ENCODE results near the gene ARHGAP11A.
"Not testable (repeated sequence)": the region's sequence is repeated elsewhere in the genome, so short reads cannot be mapped to it uniquely, and the experiment has no call there.

The ARHGAP11A gene, protein sequence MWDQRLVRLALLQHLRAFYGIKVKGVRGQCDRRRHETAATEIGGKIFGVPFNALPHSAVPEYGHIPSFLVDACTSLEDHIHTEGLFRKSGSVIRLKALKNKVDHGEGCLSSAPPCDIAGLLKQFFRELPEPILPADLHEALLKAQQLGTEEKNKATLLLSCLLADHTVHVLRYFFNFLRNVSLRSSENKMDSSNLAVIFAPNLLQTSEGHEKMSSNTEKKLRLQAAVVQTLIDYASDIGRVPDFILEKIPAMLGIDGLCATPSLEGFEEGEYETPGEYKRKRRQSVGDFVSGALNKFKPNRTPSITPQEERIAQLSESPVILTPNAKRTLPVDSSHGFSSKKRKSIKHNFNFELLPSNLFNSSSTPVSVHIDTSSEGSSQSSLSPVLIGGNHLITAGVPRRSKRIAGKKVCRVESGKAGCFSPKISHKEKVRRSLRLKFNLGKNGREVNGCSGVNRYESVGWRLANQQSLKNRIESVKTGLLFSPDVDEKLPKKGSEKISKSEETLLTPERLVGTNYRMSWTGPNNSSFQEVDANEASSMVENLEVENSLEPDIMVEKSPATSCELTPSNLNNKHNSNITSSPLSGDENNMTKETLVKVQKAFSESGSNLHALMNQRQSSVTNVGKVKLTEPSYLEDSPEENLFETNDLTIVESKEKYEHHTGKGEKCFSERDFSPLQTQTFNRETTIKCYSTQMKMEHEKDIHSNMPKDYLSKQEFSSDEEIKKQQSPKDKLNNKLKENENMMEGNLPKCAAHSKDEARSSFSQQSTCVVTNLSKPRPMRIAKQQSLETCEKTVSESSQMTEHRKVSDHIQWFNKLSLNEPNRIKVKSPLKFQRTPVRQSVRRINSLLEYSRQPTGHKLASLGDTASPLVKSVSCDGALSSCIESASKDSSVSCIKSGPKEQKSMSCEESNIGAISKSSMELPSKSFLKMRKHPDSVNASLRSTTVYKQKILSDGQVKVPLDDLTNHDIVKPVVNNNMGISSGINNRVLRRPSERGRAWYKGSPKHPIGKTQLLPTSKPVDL

GRCh38 chr15:32615051-32615870 lies at the start of gene ARHGAP11A:
Gene ARHGAP11A (plus strand): TSS chr15:32615504. CDS start chr15:32616212, 708 bp downstream.
- Mint-ChIP-seq H3K27ac (peak within 1 kb of the TSS; percentile 99 to 100 (median 99)), H3K4me3 (peak within 1 kb of the TSS; percentile 96 to 99 (median 99)), H3K4me1 (peaks cover 26% of the 10 kb centered on the region)
- H3K9me3 Mint-ChIP-seq; H3K27me3 Mint-ChIP-seq (ENCODE audit: low read depth); H3K36me3 Mint-ChIP-seq (ENCODE audit: low read depth): not testable (repeated sequence)

GRCh38 chr15:32568988-32569387 lies 46.3 kb upstream of the ARHGAP11A start:
- H3K36me3 Mint-ChIP-seq (ENCODE audit: low read depth); H3K4me3 Mint-ChIP-seq; H3K27me3 Mint-ChIP-seq (ENCODE audit: low read depth); H3K4me1 Mint-ChIP-seq; H3K27ac Mint-ChIP-seq; H3K9me3 Mint-ChIP-seq: not testable (repeated sequence)

DNA sequence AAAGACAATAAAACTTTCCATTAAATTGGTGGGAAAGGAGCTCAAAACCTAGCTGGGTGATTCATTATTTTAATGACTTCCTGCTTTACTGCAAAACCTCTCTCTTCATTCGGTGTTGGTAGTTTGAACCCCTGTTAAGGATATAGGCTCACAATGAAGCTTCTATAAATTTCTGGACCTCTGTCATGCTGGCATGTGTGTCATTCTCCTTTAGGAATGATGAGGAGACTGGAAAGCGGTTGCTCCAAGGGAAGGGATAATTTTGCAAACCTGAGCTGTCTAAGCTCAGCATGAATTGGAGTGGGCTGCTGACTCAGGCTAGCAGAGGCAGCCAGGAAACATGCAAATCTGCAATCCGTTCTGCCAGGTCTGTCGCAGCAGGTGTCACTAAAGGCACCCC lies 36.8 kb upstream of the ARHGAP11A start:
- not testable (repeated sequence) for H3K9me3 Mint-ChIP-seq; H3K4me1 Mint-ChIP-seq; H3K27me3 Mint-ChIP-seq (ENCODE audit: low read depth); H3K4me3 Mint-ChIP-seq; H3K36me3 Mint-ChIP-seq (ENCODE audit: low read depth)
- H3K27ac Mint-ChIP-seq: peak overlapping the region in 1 of 3 experiments; percentile 55

- not testable (repeated sequence) for H3K27ac Mint-ChIP-seq; H3K4me3 Mint-ChIP-seq; H3K4me1 Mint-ChIP-seq; H3K9me3 Mint-ChIP-seq; H3K36me3 Mint-ChIP-seq (ENCODE audit: low read depth); H3K27me3 Mint-ChIP-seq (ENCODE audit: low read depth)
These were observed 29.5 kb upstream of the ARHGAP11A start for GRCh38 chr15:32585844-32586243.

DNA sequence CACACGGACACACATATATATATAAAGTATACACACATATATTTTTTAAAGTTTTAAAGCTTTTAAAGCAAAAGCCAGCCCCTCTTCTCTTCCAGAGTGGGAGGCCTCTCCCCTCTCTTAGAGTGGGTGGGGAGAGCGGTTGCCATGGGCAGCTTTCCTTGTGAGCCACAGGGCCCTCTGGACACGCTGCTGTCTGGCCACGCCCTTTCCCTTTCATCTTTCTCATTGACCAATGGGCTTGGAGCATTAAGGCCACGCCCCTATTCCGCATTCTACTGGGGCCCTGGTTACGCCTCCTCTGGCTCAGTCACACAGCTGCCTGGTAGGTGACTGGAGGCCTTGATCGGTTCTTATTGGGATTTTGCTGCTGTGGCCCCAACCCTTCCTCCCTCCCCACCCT lies 22.2 kb upstream of the ARHGAP11A start, which contains the start of gene GOLGA8N:
TSS of gene GOLGA8N (plus strand) at position 306 of the 400 bp plus-strand sequence.
- H3K4me3 Mint-ChIP-seq; H3K9me3 Mint-ChIP-seq; H3K27ac Mint-ChIP-seq; H3K36me3 Mint-ChIP-seq (ENCODE audit: low read depth); H3K4me1 Mint-ChIP-seq; H3K27me3 Mint-ChIP-seq (ENCODE audit: low read depth): not testable (repeated sequence)

GRCh38 chr15:32609518-32609917 lies 5.8 kb upstream of the ARHGAP11A start:
- H3K27ac Mint-ChIP-seq; H3K4me3 Mint-ChIP-seq; H3K9me3 Mint-ChIP-seq; H3K4me1 Mint-ChIP-seq; H3K36me3 Mint-ChIP-seq (ENCODE audit: low read depth); H3K27me3 Mint-ChIP-seq (ENCODE audit: low read depth): not testable (repeated sequence)

DNA sequence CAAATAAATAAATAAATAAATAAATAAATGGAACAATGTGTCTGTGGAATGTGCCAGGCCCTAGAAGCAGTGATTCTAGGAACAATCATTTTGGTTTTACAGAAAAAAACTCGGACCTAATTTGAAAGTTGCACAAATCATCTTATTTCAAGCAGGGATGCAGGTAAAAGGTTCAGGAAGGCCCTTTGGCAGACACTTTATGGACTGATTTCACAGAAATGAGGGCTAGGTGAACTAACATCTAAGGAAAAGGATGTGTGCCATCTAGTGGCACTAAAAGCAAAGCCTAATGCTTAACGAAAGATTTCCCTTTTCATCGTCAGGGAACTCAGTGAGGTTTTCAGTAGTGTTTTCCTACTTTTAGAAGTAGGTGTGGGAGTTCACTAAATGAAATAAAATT lies 4.6 kb upstream of the ARHGAP11A start:
- H3K9me3 Mint-ChIP-seq; H3K36me3 Mint-ChIP-seq (ENCODE audit: low read depth); H3K4me1 Mint-ChIP-seq; H3K27ac Mint-ChIP-seq; H3K4me3 Mint-ChIP-seq; H3K27me3 Mint-ChIP-seq (ENCODE audit: low read depth): not testable (repeated sequence)
- peak; percentile 24 to 52 (median 36) for TF ChIP-seq CTCF (IDR thresholded peaks at IDR 0.05; ENCODE audit: unreplicated experiment in 3 of 3)

DNA sequence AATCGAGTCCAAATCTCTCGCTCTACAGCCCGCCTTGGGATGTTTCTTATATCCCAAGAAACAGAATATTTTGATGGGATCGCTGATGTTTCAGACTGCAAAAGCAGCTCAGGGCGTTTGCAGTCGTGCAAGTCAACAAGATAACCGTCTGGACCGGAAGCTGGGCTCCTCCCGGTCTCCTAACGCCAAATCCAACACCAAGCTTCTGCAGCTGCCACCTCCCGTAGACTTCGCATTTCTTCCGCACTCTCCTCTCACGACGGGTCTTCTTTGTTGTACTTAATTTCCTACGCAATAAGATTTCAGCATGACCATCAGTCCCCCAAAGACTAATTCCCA lies 623 bp upstream of the ARHGAP11A start:
- H3K4me1 Mint-ChIP-seq: peaks cover 26% of the 10 kb centered on the region
- peak overlapping the region; percentile 93 to 99 (median 99) for H3K4me3 Mint-ChIP-seq
- H3K27ac Mint-ChIP-seq: peak overlapping the region; percentile 99 to 100 (median 99)
- not testable (repeated sequence) for H3K9me3 Mint-ChIP-seq; H3K36me3 Mint-ChIP-seq (ENCODE audit: low read depth); H3K27me3 Mint-ChIP-seq (ENCODE audit: low read depth)

DNA sequence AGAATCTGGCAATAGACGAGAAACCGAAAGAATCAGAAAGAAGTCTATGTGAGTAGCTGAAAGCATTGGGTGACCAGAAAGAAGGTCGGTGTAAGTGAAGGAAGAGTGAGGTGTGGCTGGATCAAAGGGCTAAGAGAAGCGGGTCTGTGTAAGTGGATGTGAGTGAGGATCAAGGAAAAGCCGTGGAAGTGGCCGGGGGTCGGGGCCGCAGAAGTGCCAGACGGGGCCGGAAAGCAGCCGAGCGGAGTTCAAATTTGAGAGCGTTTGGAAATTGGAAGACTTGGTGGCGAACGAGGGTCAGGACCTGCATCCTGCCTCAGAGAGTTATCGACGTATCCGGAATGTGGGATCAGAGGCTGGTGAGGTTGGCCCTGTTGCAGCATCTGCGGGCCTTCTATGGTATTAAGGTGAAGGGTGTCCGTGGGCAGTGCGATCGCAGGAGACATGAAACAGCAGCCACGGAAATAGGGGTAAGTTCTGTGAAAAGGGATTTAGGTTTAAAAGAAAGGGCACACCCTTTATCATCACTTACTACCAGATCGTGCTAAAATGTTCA lies 645 bp downstream of the ARHGAP11A start:
- H3K4me3 Mint-ChIP-seq: peak overlapping the region; percentile 93 to 99 (median 99)
- H3K9me3 Mint-ChIP-seq; H3K27me3 Mint-ChIP-seq (ENCODE audit: low read depth); H3K36me3 Mint-ChIP-seq (ENCODE audit: low read depth): not testable (repeated sequence)
- H3K4me1 Mint-ChIP-seq: peaks cover 26% of the 10 kb centered on the region
- peak overlapping the region; percentile 99 to 100 (median 99) for H3K27ac Mint-ChIP-seq
